HCT116 (cell line): ENCODE data around the gene ITPKB. TPM values are rescaled to one million over a fixed set of nuclear protein-coding genes. Genes with fewer than 3 reads are reported as not detected.

ENCODE experiments used
- ATAC-seq: fragments of 200-7000 bp; cut with Tn5 transposase; 2 replicates; pipeline ENCODE4 v1.9.1; 2020; ENCODE audit warnings: mild to moderate bottlenecking, moderate library complexity
- BruUV-seq: library from RNA; stranded (reverse); fragments of 400-500 nt; replicated peaks from 2 replicates; lab custom pipeline; 2021; lab: Mats Ljungman, UMichigan
- CTCF ChIA-PET: fragments of 300-600 bp; sonication (Branson Sonifier 250); formaldehyde crosslinking; loops from one replicate; lab custom pipeline; 2021; ENCODE audit warnings: antibody characterized with exemption; lab: Charles Lee
- POLR2A ChIA-PET: fragments of 300-600, 350-600 bp; sonication (Branson Sonifier 250); formaldehyde crosslinking; loops from one replicate; lab custom pipeline; 2021; ENCODE audit warnings: antibody characterized with exemption; lab: Charles Lee
- RAD21 ChIA-PET, 2 experiments: fragments of 300-600 bp; sonication (Branson Sonifier 250); formaldehyde crosslinking; loops; one replicate each; lab custom pipeline; 2023; ENCODE audit warnings: low total read pairs in 2 of 2; ENCODE audit not compliant: uncharacterized antibody in 2 of 2, unreplicated experiment in 2 of 2, low non-redundant PET in 1 of 2; lab: Charles Lee
- DNase-seq: peaks from one replicate; pipeline ENCODE4 v3.0.0-alpha.2; 2010; ENCODE audit warnings: low read depth, low spot score
- H2AFZ ChIP-seq: fragments of 200-600 bp; shearing (Covaris generic), sonication (generic); 2 replicates; pipeline ENCODE4 v1.6.1; 2017; ENCODE audit warnings: low read depth, mixed run types, mixed read lengths, antibody characterized with exemption, low read length; ENCODE audit not compliant: poor library complexity, severe bottlenecking
- H3K27ac ChIP-seq: 2 replicates; pipeline ENCODE4 v1.5.1; 2012; ENCODE audit warnings: low read depth, low read length
- H3K27me3 ChIP-seq: fragments of 200-600 bp; sonication (generic); 2 replicates; pipeline ENCODE4 v1.6.1; 2016; ENCODE audit warnings: mixed run types, low read length, mixed read lengths; ENCODE audit not compliant: insufficient read depth
- H3K36me3 ChIP-seq, 2 experiments: fragments of 200-500 bp in 1 of 2; fragments of 200-600 bp in 1 of 2; sonication (Bioruptor generic) in 1 of 2; sonication (generic) in 1 of 2; 2 replicates each; pipeline versions ENCODE4 v1.5.1 to v1.6.1; 2014 to 2016; ENCODE audit warnings: low read length in 2 of 2, inconsistent platforms in 1 of 2, mixed read lengths in 1 of 2, mixed run types in 1 of 2; ENCODE audit not compliant: insufficient read depth in 2 of 2, control insufficient read depth in 1 of 2
- H3K4me1 ChIP-seq, 2 experiments: fragments of 200-600 bp in 1 of 2; sonication (generic) in 1 of 2; 2 replicates each; pipeline versions ENCODE4 v1.5.1 to v1.6.1; 2012 to 2017; ENCODE audit warnings: low read length in 2 of 2, inconsistent platforms in 1 of 2, mild to moderate bottlenecking in 1 of 2, mixed read lengths in 1 of 2, mixed run types in 1 of 2, moderate library complexity in 1 of 2; ENCODE audit not compliant: insufficient read depth in 2 of 2, control insufficient read depth in 1 of 2
- H3K4me2 ChIP-seq: fragments of 200-600 bp; sonication (generic); 2 replicates; pipeline ENCODE4 v1.6.1; 2017; ENCODE audit warnings: mixed run types, low read length, mixed read lengths
- H3K4me3 ChIP-seq, 2 experiments: fragments of 200-600 bp in 1 of 2; sonication (generic) in 1 of 2; replicated peaks in 1 of 2; 2 replicates each; pipeline ENCODE4 v1.5.1; 2011 to 2016; ENCODE audit warnings: low read length in 2 of 2, control low read depth in 1 of 2, low read depth in 1 of 2, mild to moderate bottlenecking in 1 of 2, mixed read lengths in 1 of 2, mixed run types in 1 of 2
- H3K79me2 ChIP-seq: fragments of 200-600 bp; sonication (generic); 2 replicates; pipeline ENCODE4 v1.6.1; 2017; ENCODE audit warnings: mild to moderate bottlenecking, mixed run types, low read length, moderate library complexity, mixed read lengths; ENCODE audit not compliant: insufficient read depth
- H3K9ac ChIP-seq: fragments of 200-600 bp; sonication (generic); 2 replicates; pipeline ENCODE4 v1.6.1; 2016; ENCODE audit warnings: low read length, mixed read lengths
- H3K9me2 ChIP-seq: fragments of 200-600 bp; sonication (generic), shearing (Covaris generic); 2 replicates; pipeline ENCODE4 v1.6.1; 2017; ENCODE audit warnings: mixed run types, mild to moderate bottlenecking, moderate library complexity; ENCODE audit not compliant: insufficient read depth
- H3K9me3 ChIP-seq, 2 experiments: fragments of 200-500 bp in 1 of 2; fragments of 200-600 bp in 1 of 2; sonication (Bioruptor generic) in 1 of 2; sonication (generic) in 1 of 2; 2 replicates each; pipeline ENCODE4 v1.6.1; 2014 to 2017; ENCODE audit warnings: low read length in 2 of 2, mixed read lengths in 2 of 2, inconsistent platforms in 1 of 2, low read depth in 1 of 2, mild to moderate bottlenecking in 1 of 2, mixed run types in 1 of 2, moderate library complexity in 1 of 2; ENCODE audit not compliant: control insufficient read depth in 1 of 2, insufficient read depth in 1 of 2
- H4K20me1 ChIP-seq: fragments of 200-600 bp; sonication (generic), shearing (Covaris generic); 2 replicates; pipeline ENCODE4 v1.6.1; 2017; ENCODE audit warnings: mixed run types, mild to moderate bottlenecking, moderate library complexity; ENCODE audit not compliant: insufficient read depth
- ATF3 ChIP-seq: IDR thresholded peaks from 2 replicates; pipeline ENCODE4 v1.6.1; 2012
- CEBPB ChIP-seq: IDR thresholded peaks from 2 replicates; pipeline ENCODE4 v1.6.1; 2012; ENCODE audit warnings: low read depth
- CTCF ChIP-seq, 3 experiments: fragments of 200-600 bp in 1 of 3; sonication (generic) in 1 of 3; IDR thresholded peaks in 2 of 3; conservative IDR thresholded peaks in 1 of 3; 2 replicates each; pipeline ENCODE4 v1.5.1; 2012 to 2017; ENCODE audit warnings: low read depth in 2 of 3, low read length in 2 of 3, antibody characterized with exemption in 1 of 3, borderline replicate concordance in 1 of 3, control low read depth in 1 of 3, mild to moderate bottlenecking in 1 of 3, mixed read lengths in 1 of 3, mixed run types in 1 of 3, moderate library complexity in 1 of 3; ENCODE audit not compliant: insufficient read depth in 1 of 3
- EGR1 ChIP-seq: IDR thresholded peaks from 2 replicates; pipeline ENCODE4 v1.6.1; 2012; ENCODE audit warnings: low read depth
- ELF1 ChIP-seq: IDR thresholded peaks from 2 replicates; pipeline ENCODE4 v1.6.1; 2012; ENCODE audit warnings: low read depth, borderline replicate concordance
- EZH2phosphoT487 ChIP-seq: fragments of 200-600 bp; IDR thresholded peaks from 2 replicates; pipeline ENCODE4 v1.6.1; 2018; ENCODE audit warnings: antibody characterized with exemption, borderline replicate concordance
- FOSL1 ChIP-seq: IDR thresholded peaks from 2 replicates; pipeline ENCODE4 v1.6.1; 2012; ENCODE audit warnings: low read depth
- MAX ChIP-seq: IDR thresholded peaks from 2 replicates; pipeline ENCODE4 v1.6.1; 2012
- POLR2A ChIP-seq: IDR thresholded peaks from 2 replicates; pipeline ENCODE4 v1.7.0; 2011; ENCODE audit warnings: borderline replicate concordance; ENCODE audit not compliant: insufficient read depth, insufficient read length; ENCODE audit errors: extremely low read depth
- RAD21 ChIP-seq: IDR thresholded peaks from 2 replicates; pipeline ENCODE4 v1.6.1; 2012; ENCODE audit warnings: low read depth, mild to moderate bottlenecking
- REST ChIP-seq: IDR thresholded peaks from 2 replicates; pipeline ENCODE4 v1.6.1; 2012; ENCODE audit warnings: low read depth
- SIN3A ChIP-seq: IDR thresholded peaks from 2 replicates; pipeline ENCODE4 v1.6.1; 2012; ENCODE audit warnings: low read depth
- SRF ChIP-seq: IDR thresholded peaks from 2 replicates; pipeline ENCODE4 v1.6.1; 2012; ENCODE audit warnings: low read depth
- TCF7L2 ChIP-seq: IDR thresholded peaks from 2 replicates; pipeline ENCODE4 v1.7.0; 2011; ENCODE audit warnings: borderline replicate concordance, inconsistent platforms; ENCODE audit not compliant: insufficient read depth, insufficient read length; ENCODE audit errors: extremely low read depth
- ZFX ChIP-seq: fragments of 450-650 bp; IDR thresholded peaks from 2 replicates; pipeline ENCODE4 v1.6.1; 2017
- ZNF274 ChIP-seq: fragments of 200-500 bp; sonication (Bioruptor generic); IDR thresholded peaks from 2 replicates; pipeline ENCODE4 v1.6.1; 2014; ENCODE audit warnings: mild to moderate bottlenecking, low read depth, low read length, inconsistent platforms
- intact Hi-C: fragments of 100-400 bp; cut with micrococcal nuclease; formaldehyde crosslinking; loops from 2 replicates; pipeline ENCODE4 v1.10.0; 2022
- total RNA-seq: library from RNA; stranded (reverse); gene quantifications from one replicate; pipeline ENCODE4 v1.2.1, GENCODE V29; 2021; ENCODE audit not compliant: unreplicated experiment

Gene ITPKB
- total RNA-seq, 1 experiment from 2014 or later, result 4.4 TPM

GRCh38 chr1:226679262-226679661 is 59.8 kb downstream of the ITPKB start:
- no peak overlapping the region for H3K4me3 ChIP-seq
- ChIA-PET POLR2A (no interaction called here), RAD21 (no interaction called here), CTCF (no interaction called here)
- BruUV-seq, result no TSS peak
- TF ChIP-seq ELF1, result no peak
- TF ChIP-seq ZFX, result no peak
- no peak for TF ChIP-seq RAD21
- no peak for TF ChIP-seq ATF3
- TF ChIP-seq SIN3A, result no peak
- TF ChIP-seq ZNF274, result no peak
- TF ChIP-seq EGR1, result no peak
- no peak for TF ChIP-seq CTCF (IDR thresholded peaks at IDR 0.05 in 2 of 3, conservative IDR thresholded peaks at IDR 0.05 in 1 of 3; ENCODE audit: borderline replicate concordance in 1 of 3, insufficient read depth in 1 of 3, low read depth in 2 of 3, low read length in 2 of 3)
- no peak for TF ChIP-seq EZH2phosphoT487
- no peak for TF ChIP-seq POLR2A
- TF ChIP-seq MAX, result no peak
- no peak for TF ChIP-seq CEBPB
- TF ChIP-seq TCF7L2, result no peak
- no peak for TF ChIP-seq SRF
- no peak for TF ChIP-seq REST
- TF ChIP-seq FOSL1, result no peak
- H2AFZ ChIP-seq, result no peak overlapping the region
- no peaks in the 10 kb centered on the region for H3K9me3 ChIP-seq
- H3K4me1 ChIP-seq, result peaks cover 3 to 32% of the 10 kb centered on the region in 2 experiments; a peak in 2 of 4 replicates
- no peaks in the 10 kb centered on the region for H4K20me1 ChIP-seq
- intact Hi-C loops, result no loop called here
- no peak overlapping the region for H3K4me2 ChIP-seq
- no peaks in the 10 kb centered on the region for H3K36me3 ChIP-seq
- no peak for ATAC-seq
- no peaks in the 10 kb centered on the region for H3K79me2 ChIP-seq
- no peak overlapping the region for H3K27ac ChIP-seq
- no peaks in the 10 kb centered on the region for H3K27me3 ChIP-seq
- no peak overlapping the region for H3K9ac ChIP-seq
- no peaks in the 10 kb centered on the region for H3K9me2 ChIP-seq
- DNase-seq, result no peak
